Heart right ventricle (tissue), 16 donors: ENCODE results near the gene RAB8B. TPM values are rescaled to one million over a fixed set of nuclear protein-coding genes. Genes with fewer than 3 reads are reported as not detected.

ENCODE experiments used
- ATAC-seq, 8 donors: fragments of 200-7000 bp; cut with Tn5 transposase; one replicate each; pipeline ENCODE4 v1.9.1; 2020; ENCODE audit warnings: mild to moderate bottlenecking in 8 of 8, moderate library complexity in 8 of 8, moderate number of reproducible peaks in 1 of 8
- DNase-seq, 2 donors: peaks; one replicate each; pipeline ENCODE4 v3.0.0-alpha.2; 2020
- H3K27ac ChIP-seq, 10 donors: fragments of 200-600 bp; sonication (generic) in 2 of 10; one replicate each; pipeline versions ENCODE4 v1.5.0 to v1.8.0; 2020 to 2022; ENCODE audit warnings: mild to moderate bottlenecking in 3 of 10
- H3K27me3 ChIP-seq, 7 donors: fragments of 200-600 bp; one replicate each; pipeline ENCODE4 v1.8.0; 2021 to 2022; ENCODE audit warnings: mild to moderate bottlenecking in 2 of 7
- H3K36me3 ChIP-seq, 9 donors: fragments of 200-600 bp; sonication (generic) in 1 of 9; one replicate each; pipeline versions ENCODE4 v1.5.0 to v1.8.0; 2020 to 2022; ENCODE audit warnings: mild to moderate bottlenecking in 2 of 9
- H3K4me1 ChIP-seq, 9 donors: fragments of 200-600 bp; sonication (generic) in 1 of 9; one replicate each; pipeline versions ENCODE4 v1.5.0 to v1.8.0; 2020 to 2022; ENCODE audit warnings: mild to moderate bottlenecking in 4 of 9
- H3K4me3 ChIP-seq, 10 donors: fragments of 200-600 bp; sonication (generic) in 2 of 10; one replicate each; pipeline versions ENCODE4 v1.5.0 to v1.8.0; 2020 to 2022; ENCODE audit warnings: mild to moderate bottlenecking in 7 of 10, moderate library complexity in 2 of 10
- H3K9me3 ChIP-seq, 11 donors: fragments of 200-600 bp in 10 of 11; sonication (generic) in 2 of 11; one replicate each; pipeline versions ENCODE4 v1.5.0 to v1.8.0; 2013 to 2022; ENCODE audit warnings: mild to moderate bottlenecking in 2 of 11, control low read depth in 1 of 11, moderate library complexity in 1 of 11
- CTCF ChIP-seq, 9 donors: fragments of 200-600 bp; sonication (generic) in 2 of 9; IDR thresholded peaks; one replicate each; pipeline versions ENCODE4 v1.5.0 to v1.8.0; 2021 to 2022; ENCODE audit warnings: antibody characterized with exemption in 9 of 9, mild to moderate bottlenecking in 5 of 9, moderate library complexity in 1 of 9
- WGBS, 2 donors: extraction: QIAGEN DNeasy Blood & Tissue Kit; methylation state at CpG; one replicate each; pipeline ENCODE4 v1.1.7; 2013; ENCODE audit warnings: inconsistent platforms in 1 of 2; 5-methylcytosine and 5-hydroxymethylcytosine counted together
- intact Hi-C, 10 donors: fragments of 100-400 bp; cut with DNase I; formaldehyde crosslinking; loops; one replicate each; pipeline versions ENCODE4 v1.11.1 to v1.14.2; 2022
- polyA plus RNA-seq, 2 donors: library from polyadenylated mRNA; stranded (reverse); fragments of 200-250 nt; gene quantifications; one replicate each; pipeline ENCODE4 v1.2.3, GENCODE V29; 2013
- total RNA-seq, 10 donors: library from RNA; stranded (reverse); fragmentation: NEBNext Ultra II Directional in 3 of 10; extraction: Animal tissue kit (Norgen Biotek cat#: 25700) in 3 of 10; gene quantifications; one replicate each; pipeline versions ENCODE4 v1.2.1 to v1.2.4, GENCODE V29; 2021 to 2023
- donor health status: Arrhythmogenic right ventricular cardiomyopathy.
- donor health status: ischemic (EF 13 %, LVEDD 7.1; RV severe dilation, severe dysfunction).
- donor health status: healthy with polysubstance abuse.
- donor health status: DM: no; HTN: yes; CAD: no.
- donor health status: DM: no; HTN: no; CAD: no.
- donor health status: ischemic (EF 25% LVEDD 6.9; RV normal size, moderate dysfunction).
- donor health status: ischemic (EF 25% LVEDD 5.7; RV mildly dilated, moderate dysfunction).
- donor health status: healthy.
- donor health status: DM: yes; HTN: yes; CAD: no.
- donor health status: Ischemic cardiomyopathy.
- donor health status: ischemic (EF 35%, LVEDD 5.7; RV mildly dilated, moderate dysfunction).
- donor health status: nonischemic (EF 11% LVEDD 7.7; RV severe dilation, severe dysfunction).
- donor health status: DM: yes; HTN: yes; CAD: no.
- donor health status: PGD.
- donor health status: ischemic (EF 29% LVEDD 5.4; RV normal size, mild dysfunction).
- donor health status: nonischemic (EF 23%, LVEDD 6.1; RV moderate dilation, normal function).

RAB8B gene
- total and polyA plus RNA-seq, 12 donors = 4.4 to 27.7 (median 6.9) TPM

- intact Hi-C loops = no loop called here
- H3K27me3 ChIP-seq = no peaks in the 10 kb centered on the region
- ATAC-seq (no peak), DNase-seq (no peak)
- H3K4me3 ChIP-seq = no peak overlapping the region
- H3K27ac ChIP-seq = no peak overlapping the region
- H3K36me3 ChIP-seq = peaks cover 0 to 67% (median 7%) of the 10 kb centered on the region in 9 donors
- no peaks in the 10 kb centered on the region for H3K9me3 ChIP-seq
- TF ChIP-seq CTCF (IDR thresholded peaks at IDR 0.05) = no peak
- H3K4me1 ChIP-seq = peaks cover 0 to 14% (median 0%) of the 10 kb centered on the region in 9 donors
- 92% methylated on average over 7 of the region's 7 CpGs for WGBS, 2 donors
These were observed 110.7 kb downstream of the RAB8B start for GRCh38 chr15:63299943-63300575.

GRCh38 chr15:63301088-63301487 is 111.7 kb downstream of the RAB8B start:
- intact Hi-C loops = no loop called here
- no peak for ATAC-seq
- 82 to 90% methylated on average over 1 of the region's 1 CpG for WGBS, 2 donors
- H3K4me1 ChIP-seq = peaks cover 0 to 12% (median 0%) of the 10 kb centered on the region in 9 donors
- no peak overlapping the region for H3K4me3 ChIP-seq
- peaks cover 0 to 75% (median 16%) of the 10 kb centered on the region in 9 donors for H3K36me3 ChIP-seq
- DNase-seq = no peak
- TF ChIP-seq CTCF (IDR thresholded peaks at IDR 0.05) = no peak
- no peaks in the 10 kb centered on the region for H3K9me3 ChIP-seq
- H3K27ac ChIP-seq = no peak overlapping the region
- H3K27me3 ChIP-seq = no peaks in the 10 kb centered on the region

- no peak for TF ChIP-seq CTCF (IDR thresholded peaks at IDR 0.05)
- intact Hi-C loops = no loop called here
- Histone ChIP-seq H3K4me3 (no peak overlapping the region), H3K27me3 (no peaks in the 10 kb centered on the region), H3K9me3 (no peaks in the 10 kb centered on the region), H3K4me1 (peaks cover 0 to 10% (median 0%) of the 10 kb centered on the region in 9 donors), H3K27ac (no peak overlapping the region), H3K36me3 (peaks cover 0 to 63% (median 23%) of the 10 kb centered on the region in 9 donors)
- ATAC-seq (no peak), DNase-seq (no peak)
- WGBS, 2 donors = 96 to 97% methylated on average over 5 of the region's 5 CpGs
These were observed 115.9 kb downstream of the RAB8B start for GRCh38 chr15:63305260-63305659.

- no peaks in the 10 kb centered on the region for H3K9me3 ChIP-seq
- H3K27ac ChIP-seq = no peak overlapping the region
- WGBS, 2 donors = 88 to 93% methylated on average over 5 of the region's 5 CpGs
- peaks cover 0 to 3% (median 0%) of the 10 kb centered on the region in 9 donors for H3K4me1 ChIP-seq
- H3K36me3 ChIP-seq = peaks cover 0 to 54% (median 23%) of the 10 kb centered on the region in 9 donors
- ATAC-seq (no peak), DNase-seq (no peak)
- H3K27me3 ChIP-seq = no peaks in the 10 kb centered on the region
- intact Hi-C loops = no loop called here
- TF ChIP-seq CTCF (IDR thresholded peaks at IDR 0.05) = no peak
- H3K4me3 ChIP-seq = no peak overlapping the region
These were observed 117.2 kb downstream of the RAB8B start for GRCh38 chr15:63306492-63307073.
